Esophagus muscularis mucosa (tissue), 4 donors: ENCODE results near the gene GFRA1. TPM values are rescaled to one million over a fixed set of nuclear protein-coding genes. Genes with fewer than 3 reads are reported as not detected.

ENCODE experiments used
- DNase-seq: peaks from one replicate; pipeline ENCODE4 v3.0.0-alpha.2; 2017; ENCODE audit errors: extremely low spot score
- H3K27ac ChIP-seq, 4 donors: fragments of 200-600 bp; sonication (generic); replicated peaks in 1 of 4; 1 replicate in 3 of 4; 2 replicates in 1 of 4; pipeline ENCODE4 v1.5.1; 2016 to 2019; ENCODE audit warnings: mild to moderate bottlenecking in 1 of 4
- H3K27me3 ChIP-seq, 4 donors: fragments of 200-600 bp; sonication (generic); one replicate each; pipeline versions ENCODE4 v1.5.1 to v1.6.0; 2016 to 2019
- H3K36me3 ChIP-seq, 4 donors: fragments of 200-600 bp; sonication (generic); one replicate each; pipeline ENCODE4 v1.5.1; 2016 to 2019
- H3K4me1 ChIP-seq, 4 donors: fragments of 200-600 bp; sonication (generic); one replicate each; pipeline ENCODE4 v1.5.1; 2016 to 2019
- H3K4me3 ChIP-seq, 4 donors: fragments of 200-600 bp; sonication (generic); 1 replicate in 2 of 4; 2 replicates in 2 of 4; pipeline ENCODE4 v1.5.1; 2016 to 2019; ENCODE audit warnings: mild to moderate bottlenecking in 4 of 4, moderate library complexity in 1 of 4
- H3K9me3 ChIP-seq, 4 donors: fragments of 200-600 bp; sonication (generic); 1 replicate in 3 of 4; 2 replicates in 1 of 4; pipeline ENCODE4 v1.5.1; 2016 to 2019
- EP300 ChIP-seq: sonication (generic); formaldehyde crosslinking; IDR thresholded peaks from one replicate; pipeline ENCODE4 v1.6.1; 2017; ENCODE audit warnings: antibody characterized with exemption
- POLR2A ChIP-seq: fragments of 450-650 bp; IDR thresholded peaks from one replicate; pipeline ENCODE4 v1.6.1; 2017; ENCODE audit warnings: antibody characterized with exemption, moderate library complexity, mild to moderate bottlenecking, low read depth
- POLR2AphosphoS5 ChIP-seq, 2 donors: sonication (generic); formaldehyde crosslinking; IDR thresholded peaks; one replicate each; pipeline ENCODE4 v1.6.1; 2017; ENCODE audit warnings: antibody characterized with exemption in 2 of 2
- WGBS: methylation state at CpG from one replicate; pipeline ENCODE4 v1.1.5; 2018; 5-methylcytosine and 5-hydroxymethylcytosine counted together
- intact Hi-C: fragments of 100-400 bp; cut with DNase I; formaldehyde crosslinking; loops from one replicate; pipeline ENCODE4 v1.15.1; 2023
- total RNA-seq, 4 donors: library from RNA; depleted of rRNA; stranded (reverse); fragments of >200 nt; gene quantifications; one replicate each; pipeline versions ENCODE4 v1.1.0 to v1.2.1, GENCODE V29; 2016
- TF ChIP-seq, protein P1 (sequence below), 3 experiments: fragments of 200-600 bp in 2 of 3; fragments of 450-650 bp in 1 of 3; sonication (generic) in 2 of 3; IDR thresholded peaks; one replicate each; pipeline ENCODE4 v1.5.1; 2017 to 2019; ENCODE audit warnings: antibody characterized with exemption in 3 of 3, mild to moderate bottlenecking in 2 of 3, moderate library complexity in 1 of 3

The GFRA1 gene
- total RNA-seq, 4 donors from 2014 or later: 44.0 to 73.4 (median 64.5) TPM

DNA sequence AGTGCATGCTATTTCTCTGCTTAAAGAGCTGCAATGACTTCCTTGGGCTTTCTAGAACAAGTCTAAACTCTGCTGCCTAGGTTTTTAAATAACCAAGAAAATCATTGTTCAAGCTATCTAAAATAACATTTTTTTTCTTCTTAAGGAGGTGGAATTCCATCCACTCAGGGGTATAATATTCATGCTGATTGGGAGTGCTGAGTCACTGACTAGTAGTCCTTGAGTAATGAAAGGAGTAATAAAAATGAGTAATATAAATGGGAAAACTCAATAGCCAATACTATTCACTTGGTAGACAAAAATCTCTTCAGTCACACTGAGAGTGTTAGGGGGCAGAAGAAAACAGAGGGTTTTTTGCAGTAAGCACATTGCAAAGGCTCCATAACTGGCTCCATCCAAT is 72.0 kb downstream of the GFRA1 start:
- H3K27ac ChIP-seq: no peak overlapping the region
- TF ChIP-seq, protein P1, sequence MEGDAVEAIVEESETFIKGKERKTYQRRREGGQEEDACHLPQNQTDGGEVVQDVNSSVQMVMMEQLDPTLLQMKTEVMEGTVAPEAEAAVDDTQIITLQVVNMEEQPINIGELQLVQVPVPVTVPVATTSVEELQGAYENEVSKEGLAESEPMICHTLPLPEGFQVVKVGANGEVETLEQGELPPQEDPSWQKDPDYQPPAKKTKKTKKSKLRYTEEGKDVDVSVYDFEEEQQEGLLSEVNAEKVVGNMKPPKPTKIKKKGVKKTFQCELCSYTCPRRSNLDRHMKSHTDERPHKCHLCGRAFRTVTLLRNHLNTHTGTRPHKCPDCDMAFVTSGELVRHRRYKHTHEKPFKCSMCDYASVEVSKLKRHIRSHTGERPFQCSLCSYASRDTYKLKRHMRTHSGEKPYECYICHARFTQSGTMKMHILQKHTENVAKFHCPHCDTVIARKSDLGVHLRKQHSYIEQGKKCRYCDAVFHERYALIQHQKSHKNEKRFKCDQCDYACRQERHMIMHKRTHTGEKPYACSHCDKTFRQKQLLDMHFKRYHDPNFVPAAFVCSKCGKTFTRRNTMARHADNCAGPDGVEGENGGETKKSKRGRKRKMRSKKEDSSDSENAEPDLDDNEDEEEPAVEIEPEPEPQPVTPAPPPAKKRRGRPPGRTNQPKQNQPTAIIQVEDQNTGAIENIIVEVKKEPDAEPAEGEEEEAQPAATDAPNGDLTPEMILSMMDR (IDR thresholded peaks at IDR 0.05): no peak
- TF ChIP-seq POLR2A (no peak), POLR2AphosphoS5 (IDR thresholded peaks at IDR 0.05) (no peak), EP300 (no peak)
- H3K4me3 ChIP-seq: no peak overlapping the region
- H3K36me3 ChIP-seq: no peaks in the 10 kb centered on the region
- H3K4me1 ChIP-seq: no peaks in the 10 kb centered on the region
- H3K9me3 ChIP-seq: peaks cover 0 to 2% (median under 1%) of the 10 kb centered on the region in 4 donors
- DNase-seq: no peak
- intact Hi-C loops: no loop called here
- peaks cover 0 to 7% (median 0%) of the 10 kb centered on the region in 4 donors for H3K27me3 ChIP-seq

DNA sequence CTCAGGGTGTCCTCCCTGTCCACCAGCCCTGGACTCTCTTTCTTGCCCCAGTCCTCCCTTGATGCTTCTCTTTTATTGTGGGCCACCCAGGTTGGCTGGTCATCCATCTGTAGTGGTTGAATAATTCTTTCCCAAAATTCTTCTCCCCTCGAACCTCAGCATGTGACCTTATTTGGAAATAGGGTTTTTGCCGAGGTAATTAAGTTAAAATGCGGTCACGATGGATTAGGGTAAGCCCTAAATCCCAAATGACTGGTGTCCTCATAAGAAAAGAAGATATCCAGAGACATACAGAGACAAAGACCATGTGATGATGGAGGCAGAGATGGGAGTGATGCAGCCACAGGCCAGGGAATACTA is 74.3 kb downstream of the GFRA1 start:
- Histone ChIP-seq H3K4me3 (no peak overlapping the region), H3K4me1 (no peaks in the 10 kb centered on the region), H3K36me3 (no peaks in the 10 kb centered on the region), H3K27ac (no peak overlapping the region), H3K27me3 (peaks cover 0 to 7% (median 0%) of the 10 kb centered on the region in 4 donors), H3K9me3 (peaks cover 0 to 12% (median 10%) of the 10 kb centered on the region in 4 donors)
- WGBS: 77% methylated on average over 4 of the region's 4 CpGs
- intact Hi-C loops: no loop called here
- no peak for DNase-seq
- no peak for TF ChIP-seq EP300
- TF ChIP-seq, protein P1 (IDR thresholded peaks at IDR 0.05): no peak
- TF ChIP-seq POLR2AphosphoS5 (IDR thresholded peaks at IDR 0.05): no peak
- no peak for TF ChIP-seq POLR2A

DNA sequence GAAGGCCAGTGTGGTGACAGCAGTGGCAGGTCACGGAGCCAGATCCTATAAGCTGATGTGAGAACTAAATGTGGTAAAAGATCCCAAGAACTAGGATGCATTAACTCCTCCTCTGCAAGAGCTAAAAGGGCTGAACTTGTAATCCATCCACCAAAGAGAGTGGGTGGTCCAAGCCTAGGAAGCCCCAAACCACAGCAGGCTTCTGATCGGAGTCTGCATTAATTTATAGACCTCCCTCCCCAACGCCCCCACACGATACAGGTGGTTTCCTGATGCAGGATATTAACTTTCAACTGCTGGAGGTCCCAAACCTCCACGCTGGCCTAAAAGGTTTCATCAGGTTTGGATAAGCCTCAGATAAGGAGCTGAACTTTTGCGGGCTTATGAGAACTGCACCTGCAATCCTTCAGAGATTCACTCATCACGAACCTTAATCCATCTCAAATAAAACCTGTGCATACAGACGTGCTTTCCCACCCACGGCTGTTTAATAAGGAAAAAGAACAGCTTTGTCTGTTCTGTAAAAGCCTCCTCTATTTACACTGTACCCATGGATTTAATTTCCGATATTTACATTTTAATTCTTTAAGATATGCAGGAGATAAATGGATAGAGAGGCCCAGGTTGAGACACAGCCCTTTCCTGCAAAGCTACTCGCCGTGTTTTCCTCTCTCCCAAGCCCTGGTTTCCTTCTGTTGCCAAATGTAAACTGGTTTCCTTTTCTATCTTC is 74.9 kb downstream of the GFRA1 start:
- Histone ChIP-seq H3K36me3 (no peaks in the 10 kb centered on the region), H3K27me3 (peaks cover 0 to 7% (median 0%) of the 10 kb centered on the region in 4 donors), H3K4me1 (no peaks in the 10 kb centered on the region), H3K27ac (no peak overlapping the region), H3K9me3 (peaks cover 0 to 12% (median 10%) of the 10 kb centered on the region in 4 donors), H3K4me3 (no peak overlapping the region)
- intact Hi-C loops: no loop called here
- no peak for TF ChIP-seq POLR2A
- TF ChIP-seq EP300: no peak
- DNase-seq: no peak
- 67% methylated on average over 10 of the region's 12 CpGs for WGBS

DNA sequence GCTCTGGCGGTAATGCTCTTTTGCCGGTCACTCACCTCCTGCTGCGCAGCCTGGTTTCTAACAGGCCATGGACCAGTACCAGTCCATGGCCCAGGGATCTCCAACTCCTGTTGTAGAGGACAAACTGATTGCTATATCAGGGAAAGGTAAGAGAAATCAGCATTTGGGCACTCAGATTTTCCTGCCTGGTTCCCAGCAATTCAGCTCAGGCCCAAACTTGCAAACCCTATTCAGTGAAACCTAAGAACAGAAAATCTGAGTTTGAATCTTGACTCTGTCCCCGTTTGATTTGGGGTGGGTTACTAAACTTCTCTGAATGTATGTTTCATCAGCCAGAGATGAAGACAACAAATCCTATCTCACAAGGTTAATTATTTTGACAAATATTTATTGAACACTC is 77.4 kb downstream of the GFRA1 start:
- intact Hi-C loops: no loop called here
- TF ChIP-seq POLR2AphosphoS5 (IDR thresholded peaks at IDR 0.05): no peak
- TF ChIP-seq EP300: no peak
- TF ChIP-seq POLR2A: no peak
- TF ChIP-seq, protein P1 (IDR thresholded peaks at IDR 0.05): no peak
- no peak for DNase-seq

GRCh38 chr10:116195039-116195438 is 78.0 kb downstream of the GFRA1 start:
- TF ChIP-seq EP300 (no peak), POLR2AphosphoS5 (IDR thresholded peaks at IDR 0.05) (no peak), POLR2A (no peak)
- TF ChIP-seq, protein P1 (IDR thresholded peaks at IDR 0.05): no peak
- intact Hi-C loops: no loop called here
- Histone ChIP-seq H3K36me3 (no peaks in the 10 kb centered on the region), H3K4me3 (no peak overlapping the region), H3K4me1 (no peaks in the 10 kb centered on the region), H3K27me3 (no peaks in the 10 kb centered on the region), H3K9me3 (peaks cover 0 to 12% (median 10%) of the 10 kb centered on the region in 4 donors), H3K27ac (no peak overlapping the region)
- 92% methylated on average over 2 of the region's 2 CpGs for WGBS
- no peak for DNase-seq

More for the DNA sequence above, 77.4 kb downstream of the GFRA1 start:
- Histone ChIP-seq H3K4me1 (no peaks in the 10 kb centered on the region), H3K36me3 (no peaks in the 10 kb centered on the region), H3K27me3 (no peaks in the 10 kb centered on the region), H3K9me3 (peaks cover 0 to 12% (median 10%) of the 10 kb centered on the region in 4 donors), H3K4me3 (no peak overlapping the region), H3K27ac (no peak overlapping the region)
- 100% methylated on average over 2 of the region's 4 CpGs for WGBS
